Chondrocyte (in vitro differentiated cells): ENCODE measurements around the gene MIPOL1. TPM values are rescaled to one million over a fixed set of nuclear protein-coding genes. Genes with fewer than 3 reads are reported as not detected.

Experiments
- DNase-seq: peaks from one replicate; pipeline ENCODE4 v3.0.0; 2021; ENCODE audit warnings: mixed read lengths, low spot score
- H3K27ac Mint-ChIP-seq: one replicate; pipeline ENCODE4 v1.8.0; 2021; ENCODE audit warnings: mild to moderate bottlenecking, moderate library complexity, mixed read lengths; ENCODE audit not compliant: unreplicated experiment
- H3K27me3 Mint-ChIP-seq: 2 replicates; pipeline ENCODE4 v1.8.0; 2021; ENCODE audit warnings: low read depth, mixed read lengths
- H3K36me3 Mint-ChIP-seq: 2 replicates; pipeline ENCODE4 v1.8.0; 2021; ENCODE audit warnings: low read depth, mixed read lengths
- H3K4me1 Mint-ChIP-seq: 2 replicates; pipeline ENCODE4 v1.8.0; 2021; ENCODE audit warnings: low read depth, mild to moderate bottlenecking, mixed read lengths
- H3K4me3 Mint-ChIP-seq: one replicate; pipeline ENCODE4 v1.8.0; 2021; ENCODE audit warnings: mild to moderate bottlenecking, moderate library complexity, mixed read lengths; ENCODE audit not compliant: unreplicated experiment
- H3K9me3 Mint-ChIP-seq: 2 replicates; pipeline ENCODE4 v1.8.0; 2021; ENCODE audit warnings: low read depth, mixed read lengths
- total RNA-seq: library from RNA; stranded (reverse); gene quantifications from 3 replicates; pipeline ENCODE4 v1.2.1, GENCODE V29; 2021
- TF ChIP-seq, protein P1 (sequence below): fragments of 200-600 bp; sonication (generic); IDR thresholded peaks from 2 replicates; pipeline ENCODE4 v1.5.0; 2021; ENCODE audit warnings: antibody characterized with exemption, mild to moderate bottlenecking, moderate library complexity

Gene MIPOL1
- total RNA-seq, 1 donor from 2014 or later: 9.8 TPM

DNA sequence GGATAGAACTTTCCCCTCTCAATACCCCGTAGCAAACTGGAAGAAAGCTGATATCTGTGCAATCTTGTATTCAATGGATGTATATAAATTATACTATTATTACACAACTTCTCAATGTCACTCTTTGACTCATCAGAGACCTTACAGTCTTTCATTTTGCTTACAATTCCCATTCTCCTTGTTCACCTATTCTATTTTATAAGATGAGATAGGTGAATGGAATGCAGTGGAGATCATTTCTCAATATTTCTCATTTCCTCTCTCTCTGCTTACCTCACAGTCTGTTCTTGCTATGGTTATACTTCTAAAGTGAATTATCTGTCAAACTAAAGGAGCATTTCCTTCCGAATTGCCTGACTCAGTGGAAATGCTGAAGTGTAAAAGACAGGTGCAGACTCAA, 382.4 kb downstream of the MIPOL1 start:
- peaks cover 52% of the 10 kb centered on the region for H3K27me3 Mint-ChIP-seq

DNA sequence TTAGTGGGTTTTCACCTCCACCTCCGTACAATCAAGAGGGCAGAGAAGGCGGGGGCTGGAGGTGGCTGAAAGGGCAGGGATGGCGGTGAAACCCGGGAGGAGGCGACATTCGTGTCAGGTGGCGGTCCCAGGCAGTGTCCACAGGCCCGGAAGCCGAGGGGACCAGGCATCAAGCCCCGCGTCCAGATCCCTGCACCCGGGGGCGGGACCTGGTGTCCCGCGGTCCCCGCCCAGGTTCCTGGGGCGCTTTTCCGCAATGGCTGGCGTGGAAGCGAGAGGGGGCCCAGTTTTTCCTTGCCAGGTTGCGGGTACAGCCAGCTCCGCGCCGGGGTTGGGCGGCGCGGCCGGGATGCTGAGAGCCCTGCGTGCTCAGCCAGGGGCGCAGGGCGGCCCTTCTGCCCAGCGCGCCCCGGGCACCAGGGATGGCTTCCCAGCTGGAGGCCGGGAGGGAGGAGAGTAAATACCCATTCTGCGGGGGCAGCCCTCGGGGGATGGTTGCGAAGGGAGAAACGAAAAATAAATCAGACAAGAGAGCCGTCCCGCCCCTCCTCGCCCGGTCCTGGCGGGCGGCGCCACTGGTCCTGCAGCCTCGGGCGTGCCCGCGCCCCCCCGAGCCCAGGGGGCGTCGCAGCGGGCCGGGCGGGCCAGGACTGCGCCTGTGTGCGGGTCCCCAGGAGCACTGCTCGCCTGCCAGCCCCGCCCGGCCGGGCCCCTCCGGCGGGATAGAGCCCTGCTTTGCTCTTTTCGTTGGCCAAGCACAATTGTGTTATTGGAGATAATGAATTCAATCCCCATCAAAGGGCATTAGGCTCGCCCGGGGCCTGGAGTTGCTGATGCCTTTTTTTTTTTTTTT, 385.8 kb downstream of the MIPOL1 start:
- H3K9me3 Mint-ChIP-seq: no peaks in the 10 kb centered on the region
- DNase-seq: no peak
- TF ChIP-seq, protein P1, sequence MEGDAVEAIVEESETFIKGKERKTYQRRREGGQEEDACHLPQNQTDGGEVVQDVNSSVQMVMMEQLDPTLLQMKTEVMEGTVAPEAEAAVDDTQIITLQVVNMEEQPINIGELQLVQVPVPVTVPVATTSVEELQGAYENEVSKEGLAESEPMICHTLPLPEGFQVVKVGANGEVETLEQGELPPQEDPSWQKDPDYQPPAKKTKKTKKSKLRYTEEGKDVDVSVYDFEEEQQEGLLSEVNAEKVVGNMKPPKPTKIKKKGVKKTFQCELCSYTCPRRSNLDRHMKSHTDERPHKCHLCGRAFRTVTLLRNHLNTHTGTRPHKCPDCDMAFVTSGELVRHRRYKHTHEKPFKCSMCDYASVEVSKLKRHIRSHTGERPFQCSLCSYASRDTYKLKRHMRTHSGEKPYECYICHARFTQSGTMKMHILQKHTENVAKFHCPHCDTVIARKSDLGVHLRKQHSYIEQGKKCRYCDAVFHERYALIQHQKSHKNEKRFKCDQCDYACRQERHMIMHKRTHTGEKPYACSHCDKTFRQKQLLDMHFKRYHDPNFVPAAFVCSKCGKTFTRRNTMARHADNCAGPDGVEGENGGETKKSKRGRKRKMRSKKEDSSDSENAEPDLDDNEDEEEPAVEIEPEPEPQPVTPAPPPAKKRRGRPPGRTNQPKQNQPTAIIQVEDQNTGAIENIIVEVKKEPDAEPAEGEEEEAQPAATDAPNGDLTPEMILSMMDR: no peak
- peaks cover 57% of the 10 kb centered on the region for H3K27me3 Mint-ChIP-seq
- H3K36me3 Mint-ChIP-seq: no peaks in the 10 kb centered on the region
- H3K4me1 Mint-ChIP-seq: peaks cover 5% of the 10 kb centered on the region
- H3K27ac Mint-ChIP-seq: no peak overlapping the region
- H3K4me3 Mint-ChIP-seq: peak overlapping the region; percentile 19

More for the DNA sequence above, 382.4 kb downstream of the MIPOL1 start:
- DNase-seq: no peak
- TF ChIP-seq, protein P1: no peak
- Mint-ChIP-seq H3K4me1 (no peaks in the 10 kb centered on the region), H3K27ac (no peak overlapping the region), H3K4me3 (no peak overlapping the region), H3K9me3 (no peaks in the 10 kb centered on the region), H3K36me3 (no peaks in the 10 kb centered on the region)

DNA sequence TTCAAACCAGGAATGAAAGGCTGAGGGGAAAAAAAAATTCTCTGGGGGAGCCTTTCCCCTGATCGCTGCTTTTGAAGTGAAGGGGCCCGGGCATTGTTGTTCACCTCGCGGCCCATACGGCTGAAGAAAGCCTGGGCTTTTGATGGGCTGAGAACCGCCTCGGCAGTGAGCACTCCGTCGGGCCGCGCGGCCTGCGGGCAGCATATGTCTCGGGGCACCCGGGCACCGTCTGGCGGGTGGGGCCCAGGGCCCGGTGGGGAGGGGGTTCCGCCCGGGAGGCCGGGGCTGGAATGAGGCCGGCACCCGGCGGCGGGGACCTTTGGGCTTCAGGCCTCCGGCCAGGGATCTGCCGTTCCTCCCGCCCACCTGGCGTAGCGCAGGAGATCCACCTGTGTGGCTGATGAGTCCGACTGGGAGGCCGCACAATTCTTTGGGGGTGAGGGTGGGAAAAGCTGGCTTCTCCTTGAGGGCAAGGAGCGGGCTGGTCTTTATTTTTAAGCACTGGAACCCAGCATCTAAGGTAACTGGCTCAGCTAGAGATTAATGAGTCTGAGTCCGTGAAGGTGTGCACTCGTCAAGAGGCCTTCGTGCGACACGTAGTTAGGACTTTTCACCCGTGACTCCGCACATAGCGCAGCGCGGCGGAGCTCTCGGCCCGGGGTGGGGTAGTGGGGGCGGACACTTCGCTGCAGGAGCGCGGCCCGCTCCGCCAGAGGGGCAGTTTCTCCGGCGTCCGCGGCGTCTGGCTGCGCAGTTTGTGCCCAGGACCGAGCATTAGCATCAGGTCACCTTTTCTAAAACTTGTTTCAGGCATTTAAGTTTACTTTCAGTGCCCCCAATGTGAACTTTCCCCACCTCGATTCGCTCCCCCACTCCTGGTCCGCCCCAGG, 386.7 kb downstream of the MIPOL1 start:
- peaks cover 3% of the 10 kb centered on the region for H3K36me3 Mint-ChIP-seq
- peaks cover 5% of the 10 kb centered on the region for H3K4me1 Mint-ChIP-seq
- peaks cover 58% of the 10 kb centered on the region for H3K27me3 Mint-ChIP-seq
- H3K27ac Mint-ChIP-seq: no peak overlapping the region
- TF ChIP-seq, protein P1: no peak
- H3K4me3 Mint-ChIP-seq: no peak overlapping the region
- no peaks in the 10 kb centered on the region for H3K9me3 Mint-ChIP-seq
- no peak for DNase-seq

DNA sequence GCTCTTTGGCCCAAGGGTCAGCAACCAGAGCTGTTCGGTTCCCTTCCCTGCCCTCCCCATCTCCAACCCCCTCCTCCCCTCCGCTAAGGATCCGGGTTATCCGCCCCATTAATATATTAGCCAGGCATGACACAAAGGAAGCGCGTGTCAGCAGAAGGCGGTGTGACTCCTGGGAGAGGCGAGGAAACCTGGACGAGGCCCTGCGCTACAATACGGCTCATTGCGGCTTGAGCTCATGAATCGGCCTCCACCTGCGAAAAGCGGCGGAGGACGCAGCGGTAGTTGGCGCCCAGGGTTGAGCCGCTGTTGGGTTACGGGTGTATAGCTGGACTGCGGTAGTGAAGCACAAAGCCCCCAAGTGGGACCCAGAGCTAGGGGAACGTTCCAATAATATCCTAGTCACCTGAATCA, 387.4 kb downstream of the MIPOL1 start:
- peaks cover 57% of the 10 kb centered on the region for H3K27me3 Mint-ChIP-seq
- DNase-seq: no peak
- H3K4me1 Mint-ChIP-seq: peaks cover 5% of the 10 kb centered on the region
- TF ChIP-seq, protein P1: no peak
- H3K4me3 Mint-ChIP-seq: no peak overlapping the region
- H3K9me3 Mint-ChIP-seq: no peaks in the 10 kb centered on the region
- no peak overlapping the region for H3K27ac Mint-ChIP-seq
- H3K36me3 Mint-ChIP-seq: peaks cover 3% of the 10 kb centered on the region
